WERI-Rb-1 (cell line): Measurements from ENCODE around the gene SH3PXD2A.

Experiments used
- DNase-seq: peaks from one replicate; pipeline ENCODE4 v3.0.0-alpha.2; 2020
- H3K27ac ChIP-seq: fragments of 250-450 bp; sonication (Bioruptor Pico); 2 replicates; pipeline ENCODE4 v1.5.1; 2020; ENCODE audit warnings: mild to moderate bottlenecking, moderate library complexity
- H3K27me3 ChIP-seq: fragments of 250-450 bp; sonication (Bioruptor Pico); 2 replicates; pipeline ENCODE4 v1.5.1; 2021; ENCODE audit warnings: mild to moderate bottlenecking, low read depth, moderate library complexity; ENCODE audit not compliant: insufficient read depth, severe bottlenecking
- H3K36me3 ChIP-seq: fragments of 250-450 bp; sonication (Bioruptor Pico); 2 replicates; pipeline ENCODE4 v1.5.1; 2020; ENCODE audit warnings: mild to moderate bottlenecking, moderate library complexity
- H3K4me3 ChIP-seq: 2 replicates; pipeline ENCODE4 v1.5.1; 2011; ENCODE audit warnings: low read depth, mild to moderate bottlenecking, control low read depth, low read length
- H3K9me3 ChIP-seq: fragments of 250-450 bp; sonication (Bioruptor Pico); 2 replicates; pipeline ENCODE4 v1.5.1; 2021; ENCODE audit warnings: mild to moderate bottlenecking, moderate library complexity; ENCODE audit not compliant: severe bottlenecking
- CTCF ChIP-seq: IDR thresholded peaks from 2 replicates; pipeline ENCODE4 v1.5.1; 2011; ENCODE audit warnings: low read depth, mild to moderate bottlenecking, control low read depth, inconsistent platforms, low read length

SH3PXD2A gene

DNA sequence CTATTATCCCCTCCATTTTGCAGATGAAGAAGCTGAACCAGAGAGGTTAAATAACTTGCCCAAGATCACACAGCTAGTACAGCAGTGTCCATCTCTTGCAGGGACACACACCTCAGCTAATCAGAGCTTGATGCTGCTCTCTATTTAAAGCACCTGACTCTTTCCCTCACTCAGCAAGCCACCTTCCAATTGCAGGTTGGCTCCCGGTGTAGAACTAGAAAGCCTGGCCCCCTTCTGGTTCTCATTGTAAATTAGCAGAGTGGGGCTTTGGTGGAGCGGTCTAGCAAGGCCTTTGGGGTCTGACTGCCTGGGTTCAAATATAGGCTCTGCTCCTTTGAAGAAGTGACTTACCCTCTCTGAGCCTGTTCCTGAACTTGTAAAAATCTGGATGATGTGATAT, 185.4 kb downstream of the SH3PXD2A start:
- H3K36me3 ChIP-seq, result no peaks in the 10 kb centered on the region
- DNase-seq, result no peak
- H3K4me3 ChIP-seq, result no peak overlapping the region
- no peaks in the 10 kb centered on the region for H3K9me3 ChIP-seq
- no peak for TF ChIP-seq CTCF
- no peaks in the 10 kb centered on the region for H3K27me3 ChIP-seq
- no peak overlapping the region for H3K27ac ChIP-seq

DNA sequence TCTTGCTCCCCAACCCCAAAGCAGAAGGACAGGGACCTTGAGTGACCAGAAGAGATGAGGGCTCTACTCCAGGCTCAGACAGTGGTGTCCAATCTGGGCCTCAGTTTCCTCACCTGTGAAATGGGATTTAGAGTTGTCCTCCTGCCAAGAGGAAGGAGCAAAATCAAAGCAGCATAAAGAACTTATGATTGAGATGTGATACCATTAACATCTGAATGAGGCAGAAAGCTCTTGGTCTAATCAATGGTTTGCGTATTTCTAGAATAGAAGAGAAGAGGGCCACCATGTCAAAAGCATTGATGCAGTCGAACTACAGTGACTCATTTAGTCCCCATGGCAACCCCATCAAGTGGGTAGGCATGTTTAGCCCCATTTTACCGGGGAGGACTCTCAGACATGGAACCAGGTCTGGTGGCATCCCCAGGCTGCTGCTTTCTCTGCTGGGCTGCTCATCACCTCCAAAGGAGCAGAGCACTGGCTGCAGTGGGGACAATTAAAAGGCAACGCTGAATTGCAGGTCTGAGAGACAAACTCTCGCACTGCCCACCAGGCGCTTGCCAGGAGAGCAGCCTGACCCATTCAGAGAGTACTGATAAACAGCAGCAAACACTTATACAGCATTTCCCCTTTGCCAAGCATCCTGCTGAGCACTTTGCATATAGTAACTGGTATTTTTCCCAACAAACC, 186.0 kb downstream of the SH3PXD2A start:
- Histone ChIP-seq H3K27me3 (no peaks in the 10 kb centered on the region), H3K4me3 (no peak overlapping the region), H3K36me3 (no peaks in the 10 kb centered on the region), H3K27ac (no peak overlapping the region), H3K9me3 (no peaks in the 10 kb centered on the region)
- no peak for DNase-seq
- no peak for TF ChIP-seq CTCF

- no peak for TF ChIP-seq CTCF
- no peak for DNase-seq
- H3K4me3 ChIP-seq, result no peak overlapping the region
- no peaks in the 10 kb centered on the region for H3K9me3 ChIP-seq
- H3K27ac ChIP-seq, result no peak overlapping the region
- no peaks in the 10 kb centered on the region for H3K36me3 ChIP-seq
- H3K27me3 ChIP-seq, result no peaks in the 10 kb centered on the region
Observed at GRCh38 chr10:103668351-103669242, 186.8 kb downstream of the SH3PXD2A start.

DNA sequence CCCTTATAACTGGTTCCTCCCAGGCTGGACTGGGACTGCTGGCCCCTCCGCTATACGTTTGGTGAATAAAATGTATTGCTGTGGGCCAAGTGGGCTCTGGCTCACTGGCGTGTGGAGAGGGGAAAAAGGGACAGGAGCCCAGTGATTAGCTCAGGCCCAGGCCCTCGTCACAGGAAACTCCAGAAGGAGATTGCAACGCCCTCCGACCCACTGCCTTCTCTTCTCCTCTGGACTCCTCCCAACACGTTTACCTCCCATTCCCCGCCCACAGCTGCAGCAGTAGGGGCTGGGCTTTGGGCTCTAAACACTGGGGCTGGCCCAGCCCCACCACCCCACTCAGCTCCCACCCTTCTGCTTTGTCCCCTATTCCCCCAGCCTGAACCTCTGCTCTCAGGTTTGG, 188.0 kb downstream of the SH3PXD2A start:
- H3K4me3 ChIP-seq, result no peak overlapping the region
- H3K9me3 ChIP-seq, result no peaks in the 10 kb centered on the region
- H3K27me3 ChIP-seq, result no peaks in the 10 kb centered on the region
- H3K36me3 ChIP-seq, result no peaks in the 10 kb centered on the region
- H3K27ac ChIP-seq, result no peak overlapping the region
- TF ChIP-seq CTCF, result no peak
- DNase-seq, result no peak

DNA sequence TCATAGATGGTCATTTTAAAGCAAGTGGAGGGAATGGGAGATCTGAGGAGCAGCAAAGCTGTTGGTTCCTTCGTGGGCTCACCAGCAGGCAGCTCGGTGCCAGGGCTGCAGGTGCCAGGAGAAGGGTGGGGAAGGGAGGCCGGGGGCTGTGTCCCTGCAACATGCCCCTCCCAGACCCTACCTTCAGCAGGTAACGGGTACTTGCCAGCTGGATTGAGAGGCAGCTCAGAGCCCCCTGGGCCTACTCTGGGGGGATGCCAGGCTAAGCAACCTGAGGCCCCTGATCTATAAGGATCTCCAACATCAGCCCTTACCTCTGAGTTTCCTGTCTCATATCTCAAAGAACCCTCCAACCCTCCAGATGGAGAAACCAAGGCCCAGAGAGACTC, 188.6 kb downstream of the SH3PXD2A start:
- Histone ChIP-seq H3K36me3 (no peaks in the 10 kb centered on the region), H3K27me3 (no peaks in the 10 kb centered on the region), H3K27ac (no peak overlapping the region), H3K9me3 (no peaks in the 10 kb centered on the region), H3K4me3 (no peak overlapping the region)
- no peak for DNase-seq
- no peak for TF ChIP-seq CTCF
